BLaER1 treated with 17β-estradiol and CSF1 and Interleukin-3, amounts not matched to agents 10 nM and 100 nM (cell line): ENCODE measurements around the gene CCDC39.

Experiments
- H3K27ac ChIP-seq, 11 experiments: shearing (Covaris generic); formaldehyde crosslinking; 2 replicates each; pipeline ENCODE4 v1.8.1; 2022
- H3K27me3 ChIP-seq, 11 experiments: shearing (Covaris generic); formaldehyde crosslinking; 2 replicates each; pipeline ENCODE4 v1.8.1; 2022
- H3K36me3 ChIP-seq, 11 experiments: shearing (Covaris generic); formaldehyde crosslinking; 2 replicates each; pipeline ENCODE4 v1.8.1; 2022
- H3K4me1 ChIP-seq, 10 experiments: shearing (Covaris generic); formaldehyde crosslinking; 2 replicates each; pipeline ENCODE4 v1.8.1; 2022
- H3K4me2 ChIP-seq, 11 experiments: shearing (Covaris generic); formaldehyde crosslinking; 2 replicates each; pipeline ENCODE4 v1.8.1; 2022
- H3K4me3 ChIP-seq, 10 experiments: shearing (Covaris generic); formaldehyde crosslinking; 2 replicates each; pipeline ENCODE4 v1.8.1; 2022
- H3K9ac ChIP-seq, 11 experiments: shearing (Covaris generic); formaldehyde crosslinking; 2 replicates each; pipeline ENCODE4 v1.8.1; 2022
- H3K9me3 ChIP-seq, 11 experiments: shearing (Covaris generic); formaldehyde crosslinking; replicated peaks in 1 of 11; 2 replicates each; pipeline ENCODE4 v1.8.1; 2022
- H4K20me1 ChIP-seq, 11 experiments: shearing (Covaris generic); formaldehyde crosslinking; 2 replicates each; pipeline ENCODE4 v1.8.1; 2022
- Cebpa-rat ChIP-seq, 11 experiments: shearing (Covaris generic); IDR thresholded peaks; 2 replicates each; pipeline ENCODE4 v1.8.1; 2022

CCDC39 gene

GRCh38 chr3:180690061-180690460, 10.8 kb upstream of the CCDC39 start:
- H3K4me1 ChIP-seq = no peaks in the 10 kb centered on the region
- no peak overlapping the region for H3K9ac ChIP-seq
- no peaks in the 10 kb centered on the region for H4K20me1 ChIP-seq
- H3K4me3 ChIP-seq = no peak overlapping the region
- H3K9me3 ChIP-seq = no peaks in the 10 kb centered on the region
- H3K27ac ChIP-seq = no peak overlapping the region
- H3K4me2 ChIP-seq = no peak overlapping the region
- no peak for TF ChIP-seq Cebpa-rat (IDR thresholded peaks at IDR 0.05)
- H3K27me3 ChIP-seq = no peaks in the 10 kb centered on the region
- no peaks in the 10 kb centered on the region for H3K36me3 ChIP-seq

- Histone ChIP-seq H4K20me1 (no peaks in the 10 kb centered on the region), H3K4me3 (no peak overlapping the region), H3K9me3 (peaks cover 2 to 4% (median 4%) of the 10 kb centered on the region in 11 experiments), H3K27me3 (peaks cover 5 to 14% (median 8%) of the 10 kb centered on the region in 11 experiments), H3K4me1 (no peaks in the 10 kb centered on the region), H3K9ac (no peak overlapping the region), H3K36me3 (no peaks in the 10 kb centered on the region; a peak in 1 of 22 replicates), H3K27ac (no peak overlapping the region), H3K4me2 (no peak overlapping the region)
- TF ChIP-seq Cebpa-rat (IDR thresholded peaks at IDR 0.05) = no peak
Observed at GRCh38 chr3:180684807-180685206, 5.5 kb upstream of the CCDC39 start.

GRCh38 chr3:180683816-180684215, 4.5 kb upstream of the CCDC39 start:
- H3K9ac ChIP-seq = no peak overlapping the region
- peaks cover 14 to 24% (median 18%) of the 10 kb centered on the region in 11 experiments for H3K27me3 ChIP-seq
- no peak overlapping the region for H3K4me2 ChIP-seq
- no peak for TF ChIP-seq Cebpa-rat (IDR thresholded peaks at IDR 0.05)
- no peak overlapping the region for H3K4me3 ChIP-seq
- no peaks in the 10 kb centered on the region; a peak in 2 of 22 replicates for H3K36me3 ChIP-seq
- no peaks in the 10 kb centered on the region for H4K20me1 ChIP-seq
- peaks cover 0 to 6% (median 2%) of the 10 kb centered on the region in 10 experiments; a peak in 3 of 20 replicates for H3K4me1 ChIP-seq
- no peak overlapping the region for H3K27ac ChIP-seq
- peaks cover 11 to 14% (median 13%) of the 10 kb centered on the region in 11 experiments for H3K9me3 ChIP-seq

GRCh38 chr3:180680097-180680430, 775 bp upstream of the CCDC39 start:
- H3K36me3 ChIP-seq = no peaks in the 10 kb centered on the region; a peak in 2 of 22 replicates
- H3K27ac ChIP-seq = no peak overlapping the region
- H3K4me3 ChIP-seq = peak overlapping the region in 1 of 10 experiments; percentile 59; a peak in 1 of 20 replicates
- no peak overlapping the region; a peak in 1 of 22 replicates for H3K4me2 ChIP-seq
- TF ChIP-seq Cebpa-rat (IDR thresholded peaks at IDR 0.05) = no peak
- H3K9ac ChIP-seq = no peak overlapping the region
- peaks cover 0 to 6% (median 2%) of the 10 kb centered on the region in 10 experiments; a peak in 3 of 20 replicates for H3K4me1 ChIP-seq
- H3K9me3 ChIP-seq = peaks cover 11 to 17% (median 13%) of the 10 kb centered on the region in 11 experiments
- H4K20me1 ChIP-seq = no peaks in the 10 kb centered on the region
- peaks cover 26 to 37% (median 30%) of the 10 kb centered on the region in 11 experiments for H3K27me3 ChIP-seq

- Histone ChIP-seq H3K4me3 (no peak overlapping the region), H4K20me1 (no peaks in the 10 kb centered on the region), H3K36me3 (no peaks in the 10 kb centered on the region; a peak in 2 of 22 replicates), H3K9ac (no peak overlapping the region), H3K4me1 (peaks cover 0 to 6% (median 2%) of the 10 kb centered on the region in 10 experiments; a peak in 3 of 20 replicates), H3K9me3 (peaks cover 11 to 17% (median 13%) of the 10 kb centered on the region in 11 experiments), H3K4me2 (no peak overlapping the region), H3K27me3 (peaks cover 26 to 37% (median 30%) of the 10 kb centered on the region in 11 experiments), H3K27ac (no peak overlapping the region)
- no peak for TF ChIP-seq Cebpa-rat (IDR thresholded peaks at IDR 0.05)
Observed at GRCh38 chr3:180678231-180678630, 1.1 kb downstream of the CCDC39 start.

DNA sequence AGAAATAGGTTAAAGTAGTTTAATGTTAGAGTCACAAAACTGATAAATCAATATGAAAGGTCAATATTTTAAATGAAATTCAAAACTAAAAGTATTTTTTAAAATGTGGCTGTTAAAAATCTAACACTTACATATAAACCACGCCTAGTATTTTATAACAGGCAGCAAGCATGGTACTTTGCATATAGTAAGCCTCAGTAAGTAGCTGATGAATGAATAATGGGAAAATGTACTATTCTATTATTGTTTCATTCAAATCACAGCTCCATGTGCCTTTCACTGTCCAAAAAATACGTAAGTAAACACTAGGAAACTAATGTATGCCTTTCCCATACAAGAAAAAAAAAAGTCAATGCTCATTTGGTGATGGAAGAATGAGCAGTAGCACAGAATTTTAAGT, 17.8 kb downstream of the CCDC39 start:
- H3K4me1 ChIP-seq = no peaks in the 10 kb centered on the region

GRCh38 chr3:180657094-180657493, 22.2 kb downstream of the CCDC39 start:
- Histone ChIP-seq H3K4me2 (no peak overlapping the region), H3K27me3 (no peaks in the 10 kb centered on the region), H4K20me1 (no peaks in the 10 kb centered on the region), H3K27ac (no peak overlapping the region), H3K4me3 (no peak overlapping the region), H3K36me3 (no peaks in the 10 kb centered on the region), H3K4me1 (no peaks in the 10 kb centered on the region), H3K9ac (no peak overlapping the region), H3K9me3 (no peaks in the 10 kb centered on the region)
- no peak for TF ChIP-seq Cebpa-rat (IDR thresholded peaks at IDR 0.05)

More for the DNA sequence above, 17.8 kb downstream of the CCDC39 start:
- Histone ChIP-seq H3K4me2 (no peak overlapping the region), H3K36me3 (no peaks in the 10 kb centered on the region), H4K20me1 (no peaks in the 10 kb centered on the region), H3K9me3 (no peaks in the 10 kb centered on the region), H3K4me3 (no peak overlapping the region), H3K27ac (no peak overlapping the region), H3K27me3 (no peaks in the 10 kb centered on the region), H3K9ac (no peak overlapping the region)
- TF ChIP-seq Cebpa-rat (IDR thresholded peaks at IDR 0.05) = no peak

DNA sequence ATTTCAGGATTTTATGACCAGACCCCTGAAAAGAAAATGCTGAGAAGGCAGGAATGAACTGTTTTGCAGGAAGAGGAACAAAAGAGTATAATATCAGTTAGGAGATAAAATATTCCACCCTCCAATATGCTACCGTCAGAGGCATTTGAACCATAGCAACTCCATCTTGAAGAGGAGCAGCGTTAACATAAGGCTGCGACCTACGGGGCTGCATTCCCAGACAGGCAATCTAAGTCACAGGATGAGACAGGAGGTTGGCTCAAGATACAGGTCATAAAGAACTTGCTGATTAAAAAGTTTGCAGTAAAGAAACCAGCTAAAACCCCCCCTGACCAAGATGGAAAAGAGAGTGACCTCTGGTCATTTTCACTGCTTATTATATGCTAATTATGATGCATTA, 22.9 kb downstream of the CCDC39 start:
- H3K4me3 ChIP-seq = no peak overlapping the region
- H4K20me1 ChIP-seq = no peaks in the 10 kb centered on the region
- no peaks in the 10 kb centered on the region for H3K4me1 ChIP-seq
- H3K9ac ChIP-seq = no peak overlapping the region
- no peaks in the 10 kb centered on the region for H3K36me3 ChIP-seq
- H3K9me3 ChIP-seq = no peaks in the 10 kb centered on the region
- TF ChIP-seq Cebpa-rat (IDR thresholded peaks at IDR 0.05) = no peak
- H3K4me2 ChIP-seq = no peak overlapping the region
- no peak overlapping the region for H3K27ac ChIP-seq
- no peaks in the 10 kb centered on the region for H3K27me3 ChIP-seq

- no peaks in the 10 kb centered on the region for H3K36me3 ChIP-seq
- H3K9ac ChIP-seq = no peak overlapping the region
- H3K4me2 ChIP-seq = no peak overlapping the region
- TF ChIP-seq Cebpa-rat (IDR thresholded peaks at IDR 0.05) = no peak
- H3K4me3 ChIP-seq = no peak overlapping the region
- no peak overlapping the region for H3K27ac ChIP-seq
- no peaks in the 10 kb centered on the region for H3K4me1 ChIP-seq
- no peaks in the 10 kb centered on the region for H3K9me3 ChIP-seq
- H4K20me1 ChIP-seq = no peaks in the 10 kb centered on the region
- no peaks in the 10 kb centered on the region for H3K27me3 ChIP-seq
Observed at GRCh38 chr3:180646187-180646790, 33.0 kb downstream of the CCDC39 start.

DNA sequence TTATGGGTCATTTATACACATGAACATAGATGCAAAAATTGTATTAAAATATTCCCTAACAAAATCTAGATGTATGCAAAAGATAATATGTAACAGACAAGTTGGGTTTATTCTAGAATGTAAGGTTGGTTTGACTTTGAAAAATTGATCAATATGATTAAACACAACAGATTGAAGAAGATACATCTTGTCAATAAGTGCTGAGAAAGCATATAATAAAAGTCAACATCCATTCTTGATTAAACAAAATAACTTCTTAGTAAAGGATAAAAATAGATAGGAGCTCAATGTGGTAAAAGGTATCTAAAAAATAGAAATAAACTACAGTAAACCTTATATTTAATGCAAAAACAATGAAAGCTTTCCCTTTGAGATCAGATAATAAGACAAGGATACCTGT, 38.3 kb downstream of the CCDC39 start:
- no peak overlapping the region for H3K4me3 ChIP-seq
- no peak for TF ChIP-seq Cebpa-rat (IDR thresholded peaks at IDR 0.05)

More for the DNA sequence above, 38.3 kb downstream of the CCDC39 start:
- H3K27ac ChIP-seq = no peak overlapping the region
- no peak overlapping the region for H3K9ac ChIP-seq
- no peaks in the 10 kb centered on the region for H3K4me1 ChIP-seq
- H3K27me3 ChIP-seq = no peaks in the 10 kb centered on the region
- H3K9me3 ChIP-seq = no peaks in the 10 kb centered on the region
- H3K4me2 ChIP-seq = no peak overlapping the region
- H3K36me3 ChIP-seq = no peaks in the 10 kb centered on the region
- no peaks in the 10 kb centered on the region for H4K20me1 ChIP-seq
